B cell (primary cell): ENCODE results near the gene ZSCAN21. TPM values are rescaled to one million over a fixed set of nuclear protein-coding genes. Genes with fewer than 3 reads are reported as not detected.

Source experiments
- ATAC-seq: fragments of 200-7000 bp; cut with Tn5 transposase; one replicate; pipeline ENCODE4 v1.10.0; 2021; ENCODE audit warnings: low read depth, mild to moderate bottlenecking, moderate number of reproducible peaks, moderate library complexity
- CTCF ChIA-PET: fragments of 350-600 bp; sonication (Branson Sonifier 250); formaldehyde crosslinking; loops from one replicate; lab custom pipeline; 2021; ENCODE audit warnings: antibody characterized with exemption, inconsistent platforms; lab: Charles Lee
- POLR2A ChIA-PET: fragments of 350-600 bp; sonication (Branson Sonifier 250); formaldehyde crosslinking; loops from one replicate; lab custom pipeline; 2021; ENCODE audit warnings: antibody characterized with exemption; lab: Charles Lee
- DNase-seq: peaks from one replicate; pipeline ENCODE4 v3.0.0; 2013
- H2AFZ ChIP-seq: 2 replicates; pipeline ENCODE4 v1.6.1; 2012; ENCODE audit warnings: mild to moderate bottlenecking, low read depth, low read length; ENCODE audit not compliant: insufficient read depth, poor library complexity, severe bottlenecking
- H3K27ac ChIP-seq, 2 donors: 1 replicate in 1 of 2; 2 replicates in 1 of 2; pipeline ENCODE4 v1.5.1; 2012 to 2013; ENCODE audit warnings: low read length in 2 of 2, mild to moderate bottlenecking in 2 of 2, moderate library complexity in 1 of 2
- H3K27me3 ChIP-seq, 4 experiments: fragments of 200-600 bp in 1 of 4; sonication (generic) in 1 of 4; replicated peaks in 1 of 4; 1 replicate in 2 of 4; 2 replicates in 2 of 4; pipeline versions ENCODE4 v1.6.1 to v1.7.0; 2013 to 2016; ENCODE audit warnings: low read length in 3 of 4, mild to moderate bottlenecking in 2 of 4, mixed read lengths in 1 of 4, moderate library complexity in 1 of 4; ENCODE audit not compliant: insufficient read depth in 4 of 4, control insufficient read depth in 3 of 4; ENCODE audit errors: control extremely low read depth in 1 of 4
- H3K36me3 ChIP-seq, 2 experiments: replicated peaks in 1 of 2; 1 replicate in 1 of 2; 2 replicates in 1 of 2; pipeline versions ENCODE4 v1.6.1 to v1.7.1; 2013; ENCODE audit warnings: low read length in 1 of 2; ENCODE audit not compliant: insufficient read depth in 2 of 2, control insufficient read depth in 1 of 2; ENCODE audit errors: control extremely low read depth in 1 of 2, extremely low read depth in 1 of 2
- H3K4me1 ChIP-seq, 2 donors: fragments of 200-600 bp in 1 of 2; sonication (generic) in 1 of 2; 1 replicate in 1 of 2; 2 replicates in 1 of 2; pipeline versions ENCODE4 v1.5.1 to v1.6.1; 2013 to 2017; ENCODE audit warnings: low read length in 2 of 2; ENCODE audit not compliant: control insufficient read depth in 2 of 2, insufficient read depth in 2 of 2
- H3K4me2 ChIP-seq: replicated peaks from 2 replicates; pipeline ENCODE3; 2012; ENCODE audit warnings: mild to moderate bottlenecking, low read depth, low read length; ENCODE audit not compliant: poor library complexity, severe bottlenecking
- H3K4me3 ChIP-seq, 5 experiments: fragments of 200-600 bp in 1 of 5; sonication (generic) in 1 of 5; 1 replicate in 3 of 5; 2 replicates in 2 of 5; pipeline versions ENCODE4 v1.5.1 to v1.7.0; 2011 to 2016; ENCODE audit warnings: low read length in 4 of 5, mild to moderate bottlenecking in 4 of 5, low read depth in 2 of 5, control low read depth in 1 of 5, moderate library complexity in 1 of 5; ENCODE audit not compliant: insufficient read depth in 1 of 5; ENCODE audit errors: control extremely low read depth in 1 of 5, extremely low read depth in 1 of 5
- H3K79me2 ChIP-seq: fragments of 200-600 bp; sonication (generic); one replicate; pipeline ENCODE4 v1.6.0; 2016; ENCODE audit warnings: low read length; ENCODE audit not compliant: control insufficient read depth, insufficient read depth
- H3K9ac ChIP-seq: fragments of 200-600 bp; sonication (generic); 2 replicates; pipeline ENCODE4 v1.6.1; 2017; ENCODE audit warnings: mild to moderate bottlenecking, low read length, moderate library complexity
- H3K9me3 ChIP-seq, 3 donors: one replicate each; pipeline versions ENCODE4 v1.6.1 to v1.7.1; 2013; ENCODE audit warnings: low read length in 2 of 3; ENCODE audit not compliant: control insufficient read depth in 2 of 3, insufficient read depth in 1 of 3; ENCODE audit errors: control extremely low read depth in 1 of 3
- H4K20me1 ChIP-seq: 2 replicates; pipeline ENCODE4 v1.6.0; 2012; ENCODE audit warnings: mild to moderate bottlenecking, low read length; ENCODE audit not compliant: insufficient read depth, control insufficient read depth, poor library complexity, severe bottlenecking
- H3K27ac Mint-ChIP-seq: one replicate; pipeline ENCODE4 v1.8.0; 2021; ENCODE audit warnings: mixed read lengths
- H3K27me3 Mint-ChIP-seq: one replicate; pipeline ENCODE4 v1.8.0; 2021; ENCODE audit warnings: mixed read lengths
- H3K4me1 Mint-ChIP-seq: one replicate; pipeline ENCODE4 v1.8.0; 2021; ENCODE audit warnings: mixed read lengths
- H3K4me3 Mint-ChIP-seq: one replicate; pipeline ENCODE4 v1.8.0; 2021; ENCODE audit warnings: mixed read lengths
- H3K9me3 Mint-ChIP-seq: one replicate; pipeline ENCODE4 v1.8.0; 2022; ENCODE audit warnings: mixed read lengths; ENCODE audit not compliant: insufficient read depth
- EZH2 ChIP-seq: IDR thresholded peaks from 2 replicates; pipeline ENCODE4 v1.6.1; 2012; ENCODE audit warnings: borderline replicate concordance, low read depth, mild to moderate bottlenecking, moderate library complexity, low read length; ENCODE audit not compliant: insufficient read depth, poor library complexity, severe bottlenecking
- WGBS: methylation state at CpG from one replicate; pipeline ENCODE4 v1.1.5; 2013; ENCODE audit warnings: missing lambda C conversion rate; ENCODE audit not compliant: insufficient coverage; 5-methylcytosine and 5-hydroxymethylcytosine counted together
- intact Hi-C: fragments of 100-400 bp; cut with micrococcal nuclease; formaldehyde crosslinking; loops from one replicate; pipeline ENCODE4 v1.10.0; 2022
- polyA plus RNA-seq: library from polyadenylated mRNA; depleted of rRNA; stranded (reverse); fragments of >200 nt; gene quantifications from 2 replicates; pipeline ENCODE4 v1.2.3, GENCODE V29; 2012
- total RNA-seq, 2 donors: library from RNA; stranded (reverse); fragments of 120-200 nt in 1 of 2; gene quantifications; 1 replicate in 1 of 2; 2 replicates in 1 of 2; pipeline versions ENCODE4 v1.2.3 to v1.2.4, GENCODE V29; 2013 to 2022
- TF ChIP-seq, protein P1 (sequence below): fragments of 200-600 bp; IDR thresholded peaks from one replicate; pipeline ENCODE4 v1.8.0; 2022; ENCODE audit warnings: antibody characterized with exemption, mild to moderate bottlenecking

Gene ZSCAN21
- total and polyA plus RNA-seq, 2 donors (not counting 1 experiment from before 2014, with no cell fraction given), result 6.7 to 13.2 TPM

DNA sequence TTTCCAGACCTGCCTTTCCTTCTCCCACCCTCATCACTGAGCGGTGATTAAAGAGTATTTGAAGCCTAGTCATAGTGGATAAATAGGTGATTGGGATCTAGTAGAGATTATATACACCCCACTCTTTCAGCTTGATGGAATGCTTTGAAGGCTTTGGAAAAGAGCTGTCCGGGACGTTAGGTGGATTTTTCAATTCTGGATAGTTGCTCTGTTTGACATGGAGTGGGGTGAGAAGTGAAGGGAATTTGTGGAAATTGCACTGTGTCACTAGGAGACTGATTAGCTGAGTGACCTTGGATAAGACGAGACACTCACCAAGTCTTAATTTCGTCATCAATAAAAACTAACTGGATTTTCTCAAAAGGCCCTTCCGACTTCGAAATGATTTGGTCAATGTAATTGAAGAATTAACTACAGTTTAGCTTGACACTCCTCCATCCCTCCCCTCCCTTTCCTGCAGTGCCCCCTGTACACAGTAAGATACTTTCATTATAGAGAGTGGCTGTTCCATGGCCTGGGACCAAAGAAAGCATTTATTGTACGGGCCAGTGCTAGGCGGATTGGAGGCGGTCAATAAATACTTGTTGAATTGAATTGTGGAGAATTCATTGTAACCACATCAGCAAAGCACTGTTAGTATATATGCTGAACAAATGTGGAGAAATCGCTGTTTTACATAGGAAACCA lies 33.2 kb upstream of the ZSCAN21 start:
- Mint-ChIP-seq H3K27ac (peak overlapping the region; percentile 91), H3K4me1 (peaks cover 39% of the 10 kb centered on the region), H3K27me3 (peaks cover 3% of the 10 kb centered on the region), H3K9me3 (no peaks in the 10 kb centered on the region), H3K4me3 (peak overlapping the region; percentile 93)
- Histone ChIP-seq H3K9ac (peak overlapping the region; percentile 94), H3K27me3 (no peaks in the 10 kb centered on the region), H3K27ac (peak overlapping the region; percentile 80 to 87), H3K9me3 (no peaks in the 10 kb centered on the region), H3K36me3 (no peaks in the 10 kb centered on the region), H3K4me3 (peak overlapping the region; percentile 75 to 89 (median 85)), H3K4me2 (peak overlapping the region; percentile 84), H3K4me1 (peaks cover 15 to 19% of the 10 kb centered on the region in 2 donors), H4K20me1 (no peaks in the 10 kb centered on the region), H3K79me2 (peaks cover 54% of the 10 kb centered on the region), H2AFZ (peak overlapping the region; percentile 84)
- intact Hi-C loops, result loop anchor here (5.0 kb wide), 1 partner anchor 1236 kb away; no protein-coding TSS in a partner anchor
- POLR2A ChIA-PET, result interaction anchor here (0.6 to 2.0 kb wide), 4 partner anchors 19 to 412 kb away, joined by 3 to 14 read pairs (median 4); partner anchors contain the start of gene ZCWPW1
- DNase-seq (no peak), ATAC-seq (no peak)
- 0% methylated on average over 2 of the region's 11 CpGs for WGBS
- TF ChIP-seq EZH2, result no peak
- TF ChIP-seq, protein P1, sequence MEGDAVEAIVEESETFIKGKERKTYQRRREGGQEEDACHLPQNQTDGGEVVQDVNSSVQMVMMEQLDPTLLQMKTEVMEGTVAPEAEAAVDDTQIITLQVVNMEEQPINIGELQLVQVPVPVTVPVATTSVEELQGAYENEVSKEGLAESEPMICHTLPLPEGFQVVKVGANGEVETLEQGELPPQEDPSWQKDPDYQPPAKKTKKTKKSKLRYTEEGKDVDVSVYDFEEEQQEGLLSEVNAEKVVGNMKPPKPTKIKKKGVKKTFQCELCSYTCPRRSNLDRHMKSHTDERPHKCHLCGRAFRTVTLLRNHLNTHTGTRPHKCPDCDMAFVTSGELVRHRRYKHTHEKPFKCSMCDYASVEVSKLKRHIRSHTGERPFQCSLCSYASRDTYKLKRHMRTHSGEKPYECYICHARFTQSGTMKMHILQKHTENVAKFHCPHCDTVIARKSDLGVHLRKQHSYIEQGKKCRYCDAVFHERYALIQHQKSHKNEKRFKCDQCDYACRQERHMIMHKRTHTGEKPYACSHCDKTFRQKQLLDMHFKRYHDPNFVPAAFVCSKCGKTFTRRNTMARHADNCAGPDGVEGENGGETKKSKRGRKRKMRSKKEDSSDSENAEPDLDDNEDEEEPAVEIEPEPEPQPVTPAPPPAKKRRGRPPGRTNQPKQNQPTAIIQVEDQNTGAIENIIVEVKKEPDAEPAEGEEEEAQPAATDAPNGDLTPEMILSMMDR, result no peak
- CTCF ChIA-PET, result interaction anchor here (0.6 to 1.7 kb wide), 4 partner anchors 26 to 103 kb away, joined by 3 to 5 read pairs (median 3); no protein-coding TSS in a partner anchor

DNA sequence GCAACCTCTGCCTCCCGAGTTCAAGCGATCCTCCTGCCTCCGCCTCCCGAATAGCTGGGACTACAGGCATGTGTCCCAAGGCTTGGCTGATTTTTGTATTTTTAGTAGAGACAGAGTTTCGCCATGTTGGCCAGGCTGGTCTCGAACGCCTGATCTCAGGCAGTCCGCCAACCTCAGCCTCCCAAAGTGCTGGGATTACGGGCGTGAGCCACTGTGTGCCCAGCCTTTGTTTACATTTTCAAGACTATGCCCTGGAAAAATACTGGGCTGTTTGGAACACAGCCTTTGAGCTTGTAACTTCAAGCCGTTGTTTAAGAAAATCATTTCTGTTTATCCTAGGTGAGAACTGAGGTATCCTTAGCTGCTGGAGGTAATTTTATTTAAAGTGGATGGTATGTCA lies 32.3 kb upstream of the ZSCAN21 start:
- intact Hi-C loops, result loop anchor here (5.0 kb wide), 1 partner anchor 1235 kb away; no protein-coding TSS in a partner anchor
- Mint-ChIP-seq H3K9me3 (no peaks in the 10 kb centered on the region), H3K27me3 (no peaks in the 10 kb centered on the region), H3K27ac (no peak overlapping the region), H3K4me1 (peaks cover 40% of the 10 kb centered on the region), H3K4me3 (peak overlapping the region; percentile 19)
- H3K27me3 ChIP-seq, result no peaks in the 10 kb centered on the region
- H4K20me1 ChIP-seq, result peaks cover 2% of the 10 kb centered on the region
- H3K4me2 ChIP-seq, result no peak overlapping the region
- no peak overlapping the region for H3K9ac ChIP-seq
- WGBS, result 100% methylated on average over 10 of the region's 11 CpGs
- TF ChIP-seq EZH2, result no peak
- TF ChIP-seq, protein P1, result no peak
- peaks cover 63% of the 10 kb centered on the region for H3K79me2 ChIP-seq
- ChIA-PET CTCF (interaction anchor here (0.8 kb wide), 2 partner anchors 27 to 99 kb away, joined by 3 to 4 read pairs; no protein-coding TSS in a partner anchor), POLR2A (interaction anchor here (0.7 kb wide), 1 partner anchor 369 kb away, joined by 3 read pairs; no protein-coding TSS in a partner anchor)
- no peak overlapping the region for H2AFZ ChIP-seq
- no peak overlapping the region for H3K27ac ChIP-seq
- peaks cover 0 to 4% of the 10 kb centered on the region in 2 experiments for H3K36me3 ChIP-seq
- no peak for DNase-seq
- no peak for ATAC-seq
- peaks cover 15 to 19% of the 10 kb centered on the region in 2 donors for H3K4me1 ChIP-seq
- no peaks in the 10 kb centered on the region for H3K9me3 ChIP-seq
- H3K4me3 ChIP-seq, result no peak overlapping the region
